GM21737 (cell line): ENCODE results near the gene TMEM131.
"Not testable (repeated sequence)": the region's sequence is repeated elsewhere in the genome, so short reads cannot be mapped to it uniquely, and the experiment has no call there.

Experiments used
- ATAC-seq: cut with Tn5 transposase; IDR thresholded peaks from one replicate; pipeline ENCODE4 v1.9.1; 2021; ENCODE audit warnings: mild to moderate bottlenecking, moderate library complexity; ENCODE audit not compliant: unreplicated experiment

TMEM131 gene

GRCh38 chr2:97869722-97870346 is 125.9 kb downstream of the TMEM131 start:
- no peak for ATAC-seq

- no peak for ATAC-seq
Measured at GRCh38 chr2:97868986-97869721, 126.6 kb downstream of the TMEM131 start.

GRCh38 chr2:97863829-97864228 is 131.9 kb downstream of the TMEM131 start:
- ATAC-seq: no peak

GRCh38 chr2:97861177-97861576 is 134.6 kb downstream of the TMEM131 start:
- no peak for ATAC-seq

- no peak for ATAC-seq
Measured at GRCh38 chr2:97858442-97858841, 137.3 kb downstream of the TMEM131 start.

GRCh38 chr2:97857553-97857952 is 138.2 kb downstream of the TMEM131 start:
- no peak for ATAC-seq

- not testable (repeated sequence) for ATAC-seq
Measured at GRCh38 chr2:97853057-97853456, 142.7 kb downstream of the TMEM131 start.

- ATAC-seq: no peak
Measured at GRCh38 chr2:97851172-97851571, 144.6 kb downstream of the TMEM131 start.

- ATAC-seq: no peak
Measured at GRCh38 chr2:97849881-97850528, 145.7 kb downstream of the TMEM131 start.

GRCh38 chr2:97848306-97848705 is 147.4 kb downstream of the TMEM131 start:
- ATAC-seq: no peak

- ATAC-seq: not testable (repeated sequence)
Measured at GRCh38 chr2:97846716-97847115, 149.0 kb downstream of the TMEM131 start.

GRCh38 chr2:97845818-97846217 is 149.9 kb downstream of the TMEM131 start:
- ATAC-seq: no peak

- ATAC-seq: no peak
Measured at GRCh38 chr2:97845133-97845532, 150.6 kb downstream of the TMEM131 start.

- no peak for ATAC-seq
Measured at GRCh38 chr2:97844311-97844859, 151.4 kb downstream of the TMEM131 start.

- no peak for ATAC-seq
Measured at GRCh38 chr2:97840198-97840597, 155.6 kb downstream of the TMEM131 start.

- ATAC-seq: no peak
Measured at GRCh38 chr2:97834610-97835009, 161.1 kb downstream of the TMEM131 start.

- ATAC-seq: no peak
Measured at GRCh38 chr2:97831121-97831520, 164.6 kb downstream of the TMEM131 start.

- ATAC-seq: not testable (repeated sequence)
Measured at GRCh38 chr2:97829255-97829654, 166.5 kb downstream of the TMEM131 start.

- ATAC-seq: not testable (repeated sequence)
Measured at GRCh38 chr2:97827013-97827412, 168.7 kb downstream of the TMEM131 start.

- ATAC-seq: not testable (repeated sequence)
Measured at GRCh38 chr2:97826266-97826847, 169.4 kb downstream of the TMEM131 start.

GRCh38 chr2:97824011-97824410 is 171.7 kb downstream of the TMEM131 start:
- ATAC-seq: not testable (repeated sequence)
